Measurements from ENCODE around the gene CSNK1A1L. TPM values are rescaled to one million over a fixed set of nuclear protein-coding genes. Genes with fewer than 3 reads are reported as not detected.

CSNK1A1L gene
- not detected in 2 replicates for total RNA-seq

GRCh38 chr13:37105251-37105714, at the start of gene CSNK1A1L:
Gene CSNK1A1L (minus strand): TSS chr13:37105664. CDS start chr13:37105256, 408 bp downstream.

DNA sequence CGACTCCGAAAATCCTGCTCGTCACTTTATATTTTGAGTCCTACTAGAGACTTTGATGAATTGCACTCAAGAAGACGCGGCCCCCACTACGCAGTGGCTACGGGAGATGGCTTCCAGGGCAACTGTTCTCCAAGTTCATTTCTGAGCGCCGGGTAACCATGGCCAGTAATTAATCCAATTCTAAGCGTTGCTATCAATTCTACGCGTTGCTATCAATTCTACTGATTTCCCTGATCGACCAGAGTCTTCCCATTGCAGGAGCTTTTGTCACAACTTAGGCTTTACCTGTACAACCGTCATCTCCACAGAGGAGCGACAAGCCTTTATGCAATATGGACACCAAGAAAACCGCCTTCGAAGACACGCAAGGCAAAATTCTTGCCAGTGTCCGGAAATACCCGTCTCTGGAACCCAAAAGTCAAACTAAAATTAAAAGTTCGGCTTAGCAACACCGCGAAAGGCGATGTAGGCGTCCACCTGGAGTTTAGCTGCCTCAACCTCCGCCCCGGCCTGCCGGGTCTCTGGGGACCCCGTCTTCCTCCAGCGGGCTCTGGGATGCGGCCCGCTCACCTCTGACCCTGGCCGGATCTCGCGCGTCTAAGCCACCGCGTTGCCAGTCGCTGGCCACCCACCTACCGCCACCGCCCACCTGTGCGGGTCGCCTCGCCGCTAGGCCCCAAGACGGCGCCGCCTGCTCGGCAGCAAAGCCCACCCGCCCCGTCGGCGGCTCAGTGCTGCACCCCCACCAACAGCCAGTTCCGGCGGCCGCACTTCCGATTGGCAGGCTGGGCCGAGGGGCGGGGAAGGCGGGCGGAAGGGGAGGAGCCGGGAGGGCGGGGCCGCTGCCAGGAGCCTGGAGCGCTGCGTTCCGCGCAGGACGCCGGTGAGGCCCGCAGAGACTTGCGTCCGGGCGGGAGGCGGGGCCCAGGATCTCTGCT, 46.3 kb downstream of the CSNK1A1L start, which contains the start of gene SUPT20H:
SUPT20H (minus strand) TSS at position 779 of the 938 bp plus-strand sequence. CDS start 8,198 bp downstream, outside the sequence.

Other genes with a start within 250 kb of the CSNK1A1L start
- 8.1 and 8.3 TPM in 2 replicates for gene SMAD9, start 185.4 kb downstream of the CSNK1A1L start, total RNA-seq
- 33.1 and 37.3 TPM in 2 replicates for gene ALG5, start 106.3 kb downstream of the CSNK1A1L start, total RNA-seq
- gene EXOSC8, start 104.9 kb downstream of the CSNK1A1L start, total RNA-seq, result 75.5 and 85.1 TPM in 2 replicates
- gene SUPT20H, start 46.0 kb downstream of the CSNK1A1L start, total RNA-seq, result 101 and 104 TPM in 2 replicates

All from thoracic aorta endothelial cell (primary cell).